ENCODE data around the gene VAMP7. TPM values are rescaled to one million over a fixed set of nuclear protein-coding genes. Genes with fewer than 3 reads are reported as not detected.
"Not testable (repeated sequence)": the region's sequence is repeated elsewhere in the genome, so short reads cannot be mapped to it uniquely, and the experiment has no call there.

The VAMP7 gene
- 10 to 100 TPM; 26.5 to 38.7 TPM for total RNA-seq
- 27.0 TPM for polyA plus RNA-seq (2013, experiment 1 of 2)
- polyA plus RNA-seq (2013, experiment 2 of 2): 30.2 TPM
- long read RNA-seq, experiment 1, transcript VAMP7-202 (8 exons, 2,646 nt): major isoform, 10 of 30 reads
- long read RNA-seq, experiment 1, partial matches to known transcripts: 3 of 30 reads
- long read RNA-seq, experiment 1, other reads (novel, unspliced or antisense): 16 of 30 reads
- long read RNA-seq, experiment 2, transcript VAMP7-202 (8 exons, 2,646 nt): major isoform, 57 of 80 reads
- long read RNA-seq, experiment 2, partial matches to known transcripts: 8 of 80 reads
- long read RNA-seq, experiment 2, other reads (novel, unspliced or antisense): 8 of 80 reads
- long read RNA-seq, experiment 3, transcript VAMP7-202 (8 exons, 2,646 nt): major isoform, 141 of 180 reads
- long read RNA-seq, experiment 3, transcript VAMP7-206 (7 exons, 696 nt): minor isoform, 12 of 180 reads
- long read RNA-seq, experiment 3, transcript VAMP7-205 (8 exons, 742 nt): minor isoform, 12 of 180 reads
- long read RNA-seq, experiment 3, transcript VAMP7-201 (7 exons, 2,496 nt): minor isoform, 6 of 180 reads
- long read RNA-seq, experiment 3, partial matches to known transcripts: 0 of 180 reads
- long read RNA-seq, experiment 3, other reads (novel, unspliced or antisense): 8 of 180 reads
- long read RNA-seq, experiment 4, transcript VAMP7-202 (8 exons, 2,646 nt): major isoform, 26 of 66 reads
- long read RNA-seq, experiment 4, partial matches to known transcripts: 0 of 66 reads
- long read RNA-seq, experiment 4, other reads (novel, unspliced or antisense): 33 of 66 reads

- Histone ChIP-seq H3K27me3 (ENCODE audit: control insufficient read depth, insufficient read depth, low read length, poor library complexity, severe bottlenecking) (no peaks in the 10 kb centered on the region), H3K4me1 (ENCODE audit: control insufficient read depth, insufficient read depth, low read length) (no peaks in the 10 kb centered on the region), H3K4me3 (ENCODE audit: low read length) (peak within 1 kb of the TSS; percentile 82), H3K27ac (ENCODE audit: low read depth, low read length) (no peak within 1 kb of the TSS), H3K36me3 (ENCODE audit: control insufficient read depth, insufficient read depth, low read length) (no peaks in the 10 kb centered on the region), H3K9ac (ENCODE audit: extremely low read depth, low read length, poor library complexity, severe bottlenecking) (peak within 1 kb of the TSS; percentile 47), H3K9me3 (ENCODE audit: control insufficient read depth, low read length) (peaks cover 12% of the 10 kb centered on the region)
- H3K4me3 Mint-ChIP-seq: peak within 1 kb of the TSS; percentile 89
- H3K9me3 Mint-ChIP-seq: peaks cover 48% of the 10 kb centered on the region
- H3K4me1 Mint-ChIP-seq: peaks cover 3% of the 10 kb centered on the region
- peak within 1 kb of the TSS; percentile 94 for H3K27ac Mint-ChIP-seq
- TF ChIP-seq CTCF (conservative IDR thresholded peaks at IDR 0.05): no peak
- WGBS, 2 experiments (ENCODE audit: insufficient coverage in 1 of 2, insufficient read length in 1 of 2): 41 to 59% methylated on average over 20 to 48 of the region's 48 CpGs
- peaks cover 2% of the 10 kb centered on the region for H3K36me3 Mint-ChIP-seq (ENCODE audit: low read depth)
- no peaks in the 10 kb centered on the region for H3K27me3 Mint-ChIP-seq (ENCODE audit: insufficient read depth)
- peak; percentile 92 for DNase-seq
Observed at GRCh38 chrX:155881158-155881993, at the start of gene VAMP7. VAMP7 (plus strand) TSS chrX:155881345; CDS start chrX:155889467, 8,122 bp downstream.

GRCh38 chrX:155841232-155841631, 39.9 kb upstream of the VAMP7 start:
- 73 to 87% methylated on average over 3 of the region's 3 CpGs for WGBS, 2 experiments (ENCODE audit: insufficient coverage in 1 of 2, insufficient read length in 1 of 2)
- Histone ChIP-seq H3K27ac (ENCODE audit: low read depth, low read length) (no peak overlapping the region), H3K27me3 (ENCODE audit: control insufficient read depth, insufficient read depth, low read length, poor library complexity, severe bottlenecking) (no peaks in the 10 kb centered on the region), H3K4me3 (ENCODE audit: low read length) (no peak overlapping the region), H3K9me3 (ENCODE audit: control insufficient read depth, low read length) (peaks cover 28% of the 10 kb centered on the region), H3K4me1 (ENCODE audit: control insufficient read depth, insufficient read depth, low read length) (no peaks in the 10 kb centered on the region), H3K36me3 (ENCODE audit: control insufficient read depth, insufficient read depth, low read length) (no peaks in the 10 kb centered on the region), H3K9ac (ENCODE audit: extremely low read depth, low read length, poor library complexity, severe bottlenecking) (no peak overlapping the region)
- peaks cover 85% of the 10 kb centered on the region for H3K9me3 Mint-ChIP-seq
- H3K27ac Mint-ChIP-seq: no peak overlapping the region
- DNase-seq: no peak
- no peaks in the 10 kb centered on the region for H3K36me3 Mint-ChIP-seq (ENCODE audit: low read depth)
- TF ChIP-seq CTCF (conservative IDR thresholded peaks at IDR 0.05): no peak
- no peaks in the 10 kb centered on the region for H3K27me3 Mint-ChIP-seq (ENCODE audit: insufficient read depth)
- no peaks in the 10 kb centered on the region for H3K4me1 Mint-ChIP-seq
- no peak overlapping the region for H3K4me3 Mint-ChIP-seq

DNA sequence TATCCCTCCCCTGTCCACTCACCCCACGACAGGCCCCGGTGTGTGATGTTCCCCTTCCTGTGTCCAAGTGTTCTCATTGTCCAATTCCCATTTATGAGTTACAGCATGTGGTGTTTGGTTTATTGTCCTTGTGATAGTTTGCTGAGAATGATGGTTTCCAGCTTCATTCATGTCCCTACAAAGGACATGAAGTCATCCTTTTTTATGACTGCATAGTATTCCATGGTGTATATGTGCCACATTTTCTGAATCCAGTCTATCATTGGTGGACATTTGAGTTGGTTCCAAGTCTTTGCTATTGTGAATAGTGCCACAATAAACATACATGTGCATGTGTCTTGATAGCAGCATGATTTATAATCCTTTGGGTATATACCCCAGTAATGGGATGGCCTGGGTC, 29.4 kb upstream of the VAMP7 start:
- not testable (repeated sequence) for H3K9ac ChIP-seq (ENCODE audit: extremely low read depth, low read length, poor library complexity, severe bottlenecking); H3K4me1 Mint-ChIP-seq; H3K27ac Mint-ChIP-seq; H3K4me3 Mint-ChIP-seq; H3K4me1 ChIP-seq (ENCODE audit: control insufficient read depth, insufficient read depth, low read length); H3K27ac ChIP-seq (ENCODE audit: low read depth, low read length); H3K27me3 Mint-ChIP-seq (ENCODE audit: insufficient read depth); H3K27me3 ChIP-seq (ENCODE audit: control insufficient read depth, insufficient read depth, low read length, poor library complexity, severe bottlenecking); H3K4me3 ChIP-seq (ENCODE audit: low read length); H3K36me3 ChIP-seq (ENCODE audit: control insufficient read depth, insufficient read depth, low read length); DNase-seq; H3K36me3 Mint-ChIP-seq (ENCODE audit: low read depth)
- 90% methylated on average over 2 of the region's 2 CpGs; no CpG with 5 or more reads in 1 of the 2 experiments for WGBS, 2 experiments (ENCODE audit: insufficient coverage in 1 of 2, insufficient read length in 1 of 2)
- H3K9me3 Mint-ChIP-seq: peaks cover 38% of the 10 kb centered on the region
- H3K9me3 ChIP-seq (ENCODE audit: control insufficient read depth, low read length): peaks cover 12% of the 10 kb centered on the region
